H9 (cell line): Measurements from ENCODE around the gene TSPYL2. TPM values are rescaled to one million over a fixed set of nuclear protein-coding genes. Genes with fewer than 3 reads are reported as not detected.

Experiments
- DNase-seq: peaks from one replicate; pipeline ENCODE4 v3.0.0-alpha.2; 2017
- H2AFZ ChIP-seq: one replicate; pipeline ENCODE4 v1.6.1; 2013; ENCODE audit warnings: mild to moderate bottlenecking, low read length, control low read depth, moderate library complexity
- H2AK5ac ChIP-seq: 2 replicates; pipeline ENCODE4 v1.6.1; 2013; ENCODE audit warnings: low read length, control low read depth, mixed read lengths; ENCODE audit not compliant: insufficient read length
- H2BK120ac ChIP-seq: one replicate; pipeline ENCODE4 v1.6.1; 2013; ENCODE audit warnings: low read depth, mild to moderate bottlenecking, low read length, control low read depth, inconsistent platforms; ENCODE audit not compliant: poor library complexity, severe bottlenecking
- H2BK12ac ChIP-seq: 2 replicates; pipeline ENCODE4 v1.6.1; 2013; ENCODE audit warnings: low read length, control low read depth, mixed read lengths, low read depth; ENCODE audit not compliant: insufficient read length
- H2BK15ac ChIP-seq: 2 replicates; pipeline ENCODE4 v1.6.1; 2013; ENCODE audit warnings: low read depth, low read length, control low read depth
- H2BK20ac ChIP-seq: one replicate; pipeline ENCODE4 v1.6.1; 2013; ENCODE audit warnings: low read depth, mild to moderate bottlenecking, low read length, control low read depth, inconsistent platforms; ENCODE audit not compliant: poor library complexity, severe bottlenecking
- H2BK5ac ChIP-seq: 2 replicates; pipeline ENCODE4 v1.6.1; 2013; ENCODE audit warnings: low read length, control low read depth, mixed read lengths; ENCODE audit not compliant: insufficient read length
- H3K14ac ChIP-seq: 2 replicates; pipeline ENCODE4 v1.6.1; 2013; ENCODE audit warnings: low read length, control low read depth; ENCODE audit not compliant: insufficient read depth
- H3K18ac ChIP-seq: 2 replicates; pipeline ENCODE4 v1.6.1; 2013; ENCODE audit warnings: low read depth, mild to moderate bottlenecking, mixed read lengths, low read length, control low read depth; ENCODE audit not compliant: insufficient read length
- H3K23ac ChIP-seq: 2 replicates; pipeline ENCODE4 v1.6.1; 2013; ENCODE audit warnings: low read length, control low read depth, mixed read lengths, low read depth; ENCODE audit not compliant: insufficient read length
- H3K23me2 ChIP-seq: 2 replicates; pipeline ENCODE4 v1.6.1; 2013; ENCODE audit warnings: low read depth, mild to moderate bottlenecking, mixed read lengths, low read length, control low read depth; ENCODE audit not compliant: insufficient read length, poor library complexity, severe bottlenecking
- H3K27ac ChIP-seq: 2 replicates; pipeline ENCODE4 v1.5.1; 2013; ENCODE audit warnings: low read length, control low read depth, mixed read lengths, low read depth; ENCODE audit not compliant: insufficient read length
- H3K27me3 ChIP-seq: 2 replicates; pipeline ENCODE4 v1.6.1; 2013; ENCODE audit warnings: low read length, control low read depth, inconsistent platforms; ENCODE audit not compliant: insufficient read depth
- H3K4ac ChIP-seq: 2 replicates; pipeline ENCODE4 v1.6.1; 2013; ENCODE audit warnings: low read depth, mild to moderate bottlenecking, control low read depth, inconsistent platforms, low read length, moderate library complexity
- H3K4me1 ChIP-seq: 2 replicates; pipeline ENCODE4 v1.6.1; 2013; ENCODE audit warnings: low read length, control low read depth, inconsistent platforms; ENCODE audit not compliant: insufficient read depth
- H3K4me2 ChIP-seq: 2 replicates; pipeline ENCODE4 v1.6.1; 2013; ENCODE audit warnings: low read length, control low read depth, mixed read lengths; ENCODE audit not compliant: insufficient read length, insufficient read depth
- H3K56ac ChIP-seq: 2 replicates; pipeline ENCODE4 v1.6.1; 2013; ENCODE audit warnings: low read depth, mild to moderate bottlenecking, mixed read lengths, low read length, control low read depth; ENCODE audit not compliant: insufficient read length
- H3K79me1 ChIP-seq: 2 replicates; pipeline ENCODE4 v1.6.1; 2013; ENCODE audit warnings: low read depth, mild to moderate bottlenecking, moderate library complexity, low read length, control low read depth, inconsistent platforms; ENCODE audit not compliant: insufficient read depth, poor library complexity, severe bottlenecking
- H3K79me2 ChIP-seq: 2 replicates; pipeline ENCODE4 v1.6.1; 2013; ENCODE audit warnings: low read length, control low read depth, inconsistent platforms; ENCODE audit not compliant: insufficient read depth
- H3K9ac ChIP-seq: 2 replicates; pipeline ENCODE4 v1.6.1; 2013; ENCODE audit warnings: low read length, control low read depth, mixed read lengths; ENCODE audit not compliant: insufficient read length; ENCODE audit errors: extremely low read depth
- H3K9me3 ChIP-seq: one replicate; pipeline ENCODE4 v1.6.1; 2013; ENCODE audit warnings: low read depth, low read length, inconsistent platforms; ENCODE audit not compliant: control insufficient read depth
- H3T11ph ChIP-seq: one replicate; pipeline ENCODE4 v1.6.1; 2013; ENCODE audit warnings: mild to moderate bottlenecking, low read length, control low read depth, inconsistent platforms
- H4K20me1 ChIP-seq: one replicate; pipeline ENCODE4 v1.6.1; 2013; ENCODE audit not compliant: control insufficient read depth, insufficient read length, insufficient read depth
- H4K5ac ChIP-seq: 2 replicates; pipeline ENCODE4 v1.6.1; 2013; ENCODE audit warnings: low read depth, mild to moderate bottlenecking, mixed read lengths, low read length, control low read depth; ENCODE audit not compliant: insufficient read length
- H4K8ac ChIP-seq: replicated peaks from 2 replicates; pipeline ENCODE4 v1.6.1; 2013; ENCODE audit warnings: low read length, control low read depth, mixed read lengths, low read depth; ENCODE audit not compliant: insufficient read length
- H4K91ac ChIP-seq: 2 replicates; pipeline ENCODE4 v1.6.1; 2013; ENCODE audit warnings: low read depth, mild to moderate bottlenecking, moderate library complexity, mixed read lengths, low read length, control low read depth; ENCODE audit not compliant: insufficient read length
- H3K27ac Mint-ChIP-seq, 3 experiments: 2 replicates in 2 of 3; 3 replicates in 1 of 3; pipeline ENCODE4 v1.8.0; 2020 to 2021; ENCODE audit warnings: mixed read lengths in 3 of 3, mild to moderate bottlenecking in 1 of 3, moderate library complexity in 1 of 3
- H3K27me3 Mint-ChIP-seq: 2 replicates; pipeline ENCODE4 v1.8.0; 2021; ENCODE audit warnings: low read depth, mild to moderate bottlenecking, moderate library complexity, mixed read lengths
- H3K36me3 Mint-ChIP-seq, 3 experiments: 2 replicates in 2 of 3; 3 replicates in 1 of 3; pipeline ENCODE4 v1.8.0; 2020 to 2021; ENCODE audit warnings: low read depth in 3 of 3, mixed read lengths in 3 of 3; ENCODE audit not compliant: insufficient read depth in 1 of 3
- H3K4me1 Mint-ChIP-seq, 2 experiments: 2 replicates each; pipeline ENCODE4 v1.8.0; 2020; ENCODE audit warnings: mixed read lengths in 2 of 2
- H3K4me3 Mint-ChIP-seq, 2 experiments: 2 replicates in 1 of 2; 3 replicates in 1 of 2; pipeline ENCODE4 v1.8.0; 2020 to 2021; ENCODE audit warnings: mild to moderate bottlenecking in 2 of 2, mixed read lengths in 2 of 2, moderate library complexity in 1 of 2
- H3K9me3 Mint-ChIP-seq, 2 experiments: 2 replicates in 1 of 2; 3 replicates in 1 of 2; pipeline ENCODE4 v1.8.0; 2020; ENCODE audit warnings: mild to moderate bottlenecking in 2 of 2, mixed read lengths in 2 of 2, moderate library complexity in 1 of 2
- WGBS: extraction: QIAGEN DNeasy Blood & Tissue Kit; methylation state at CpG from one replicate; pipeline ENCODE4 v1.1.7; 2013; ENCODE audit warnings: missing lambda C conversion rate, low lambda C conversion rate, mixed read lengths; ENCODE audit not compliant: insufficient read length; ENCODE audit errors: extremely low coverage; 5-methylcytosine and 5-hydroxymethylcytosine counted together
- total RNA-seq: library from RNA; stranded (reverse); gene quantifications from 2 replicates; pipeline ENCODE4 v1.2.1, GENCODE V29; 2021
- TF ChIP-seq, protein P1 (sequence below): fragments of 200-600 bp; sonication (generic); conservative IDR thresholded peaks from 3 replicates; pipeline ENCODE4 v1.8.0; 2021; ENCODE audit warnings: antibody characterized with exemption, mild to moderate bottlenecking

The TSPYL2 gene
- total RNA-seq, 1 experiment from 2014 or later: 24.6 TPM

DNA sequence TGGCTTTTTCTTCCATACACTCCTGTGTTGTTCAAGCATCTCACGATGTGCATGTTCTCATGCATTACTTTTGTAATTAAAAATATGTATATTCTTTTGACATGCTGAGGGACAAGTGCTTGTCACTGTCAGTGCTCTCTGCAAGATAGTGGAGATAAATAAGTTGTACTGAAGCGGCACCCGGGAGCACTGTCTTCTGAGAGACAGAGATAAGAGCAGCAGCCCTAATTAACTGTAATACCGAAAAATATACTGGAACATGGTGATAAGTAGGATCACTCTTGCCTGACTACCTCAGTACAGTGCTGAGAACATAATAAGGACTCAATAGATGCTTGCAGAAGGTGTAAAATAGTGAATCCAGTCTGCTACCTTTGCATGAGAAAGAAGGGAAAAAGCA is 42.9 kb upstream of the TSPYL2 start:
- Histone ChIP-seq H4K5ac (no peak overlapping the region), H2BK20ac (no peak overlapping the region), H3K79me1 (no peaks in the 10 kb centered on the region), H3K56ac (no peak overlapping the region), H3K4ac (no peak overlapping the region), H2BK120ac (no peak overlapping the region), H3K9me3 (peaks cover 4% of the 10 kb centered on the region), H3K23ac (no peak overlapping the region), H3K4me2 (no peak overlapping the region), H2BK15ac (no peak overlapping the region), H3K23me2 (no peaks in the 10 kb centered on the region), H3K4me1 (no peaks in the 10 kb centered on the region), H2BK12ac (no peak overlapping the region), H3K18ac (no peak overlapping the region), H4K8ac (no peak overlapping the region), H3K14ac (no peak overlapping the region), H3T11ph (no peak overlapping the region), H3K27me3 (no peaks in the 10 kb centered on the region), H2AK5ac (no peak overlapping the region), H3K79me2 (no peaks in the 10 kb centered on the region), H4K20me1 (no peaks in the 10 kb centered on the region), H4K91ac (no peak overlapping the region), H2BK5ac (no peak overlapping the region), H2AFZ (no peak overlapping the region), H3K27ac (no peak overlapping the region), H3K9ac (no peak overlapping the region)
- H3K4me1 Mint-ChIP-seq: no peaks in the 10 kb centered on the region
- TF ChIP-seq, protein P1, sequence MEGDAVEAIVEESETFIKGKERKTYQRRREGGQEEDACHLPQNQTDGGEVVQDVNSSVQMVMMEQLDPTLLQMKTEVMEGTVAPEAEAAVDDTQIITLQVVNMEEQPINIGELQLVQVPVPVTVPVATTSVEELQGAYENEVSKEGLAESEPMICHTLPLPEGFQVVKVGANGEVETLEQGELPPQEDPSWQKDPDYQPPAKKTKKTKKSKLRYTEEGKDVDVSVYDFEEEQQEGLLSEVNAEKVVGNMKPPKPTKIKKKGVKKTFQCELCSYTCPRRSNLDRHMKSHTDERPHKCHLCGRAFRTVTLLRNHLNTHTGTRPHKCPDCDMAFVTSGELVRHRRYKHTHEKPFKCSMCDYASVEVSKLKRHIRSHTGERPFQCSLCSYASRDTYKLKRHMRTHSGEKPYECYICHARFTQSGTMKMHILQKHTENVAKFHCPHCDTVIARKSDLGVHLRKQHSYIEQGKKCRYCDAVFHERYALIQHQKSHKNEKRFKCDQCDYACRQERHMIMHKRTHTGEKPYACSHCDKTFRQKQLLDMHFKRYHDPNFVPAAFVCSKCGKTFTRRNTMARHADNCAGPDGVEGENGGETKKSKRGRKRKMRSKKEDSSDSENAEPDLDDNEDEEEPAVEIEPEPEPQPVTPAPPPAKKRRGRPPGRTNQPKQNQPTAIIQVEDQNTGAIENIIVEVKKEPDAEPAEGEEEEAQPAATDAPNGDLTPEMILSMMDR: no peak
- no CpG with 5 or more reads among the region's 4 CpGs for WGBS
- H3K36me3 Mint-ChIP-seq: peaks cover 0 to 1% (median 0%) of the 10 kb centered on the region in 3 experiments; a peak in 1 of 7 replicates
- peaks cover 56 to 65% of the 10 kb centered on the region in 2 experiments for H3K9me3 Mint-ChIP-seq
- DNase-seq: no peak
- H3K4me3 Mint-ChIP-seq: no peak overlapping the region
- no peak overlapping the region for H3K27ac Mint-ChIP-seq
- H3K27me3 Mint-ChIP-seq: peaks cover 5% of the 10 kb centered on the region
